GM12878 (cell line): ENCODE measurements around the gene TMPRSS6. TPM values are rescaled to one million over a fixed set of nuclear protein-coding genes. Genes with fewer than 3 reads are reported as not detected.

Experiments used
- ATAC-seq: fragments of 200-7000 bp; cut with Tn5 transposase; 3 replicates; pipeline ENCODE4 v1.9.1; 2020; ENCODE audit warnings: mild to moderate bottlenecking, moderate library complexity
- BruUV-seq: library from RNA; stranded (reverse); fragments of 400-500 nt; replicated peaks from 2 replicates; lab custom pipeline; 2021; lab: Mats Ljungman, UMichigan
- CTCF ChIA-PET: fragments of 300-600 bp; sonication (Branson Sonifier 250); formaldehyde crosslinking; extraction: SDS; loops from one replicate; lab custom pipeline; 2021; ENCODE audit warnings: inconsistent platforms; lab: Yijun Ruan, JAX
- POLR2A ChIA-PET: fragments of 350-600 bp; formaldehyde crosslinking; extraction: SDS; loops from one replicate; lab custom pipeline; 2021; ENCODE audit warnings: inconsistent platforms; lab: Charles Lee
- RAD21 ChIA-PET: fragments of 300-600 bp; sonication (Branson Sonifier 250); formaldehyde crosslinking; loops from one replicate; lab custom pipeline; 2023; ENCODE audit warnings: antibody characterized with exemption; ENCODE audit not compliant: unreplicated experiment; lab: Charles Lee
- SMC1A ChIA-PET: fragments of 300-600 bp; sonication (Branson Sonifier 250); formaldehyde crosslinking; loops from one replicate; lab custom pipeline; 2023; ENCODE audit not compliant: unreplicated experiment, uncharacterized antibody; lab: Charles Lee
- DNase-seq: peaks from one replicate; pipeline ENCODE4 v3.0.0-alpha.2; 2011; ENCODE audit warnings: low read depth, low spot score
- FAIRE-seq: peaks from 3 replicates; lab custom pipeline; 2011; peaks lifted over from hg19 to GRCh38; lab: Jason Lieb, UNC
- H2AFZ ChIP-seq: 2 replicates; pipeline ENCODE4 v1.6.0; 2011; ENCODE audit warnings: low read depth, low read length, control low read depth; ENCODE audit not compliant: control insufficient read depth
- H3K27ac ChIP-seq: 2 replicates; pipeline ENCODE4 v1.5.1; 2011; ENCODE audit warnings: control low read depth; ENCODE audit not compliant: control insufficient read depth, insufficient read depth
- H3K27me3 ChIP-seq, 2 experiments: replicated peaks in 1 of 2; 2 replicates each; pipeline versions ENCODE4 v1.6.0 to v1.6.1; 2011; ENCODE audit warnings: low read length in 1 of 2; ENCODE audit not compliant: control insufficient read depth in 2 of 2, insufficient read depth in 2 of 2
- H3K36me3 ChIP-seq, 2 experiments: 2 replicates each; pipeline ENCODE4 v1.5.1; 2011; ENCODE audit warnings: low read length in 1 of 2; ENCODE audit not compliant: control insufficient read depth in 2 of 2, insufficient read depth in 2 of 2
- H3K4me1 ChIP-seq: 2 replicates; pipeline ENCODE4 v1.6.1; 2011; ENCODE audit warnings: mild to moderate bottlenecking, low read length, moderate library complexity, mixed read lengths; ENCODE audit not compliant: control insufficient read depth, insufficient read depth
- H3K4me2 ChIP-seq: 2 replicates; pipeline ENCODE4 v1.6.0; 2011; ENCODE audit warnings: control low read depth; ENCODE audit not compliant: control insufficient read depth, insufficient read depth
- H3K4me3 ChIP-seq: fragments of 200-600 bp; sonication (generic); 2 replicates; pipeline ENCODE4 v1.5.1; 2016
- H3K79me2 ChIP-seq: 2 replicates; pipeline ENCODE4 v1.6.0; 2011; ENCODE audit warnings: low read length; ENCODE audit not compliant: control insufficient read depth, insufficient read depth
- H3K9ac ChIP-seq: 2 replicates; pipeline ENCODE4 v1.8.0; 2011; ENCODE audit warnings: low read length, control low read depth, mixed read lengths; ENCODE audit not compliant: control insufficient read depth, insufficient read depth
- H3K9me3 ChIP-seq: replicated peaks from 3 replicates; pipeline ENCODE4 v1.5.1; 2011; ENCODE audit warnings: mild to moderate bottlenecking, low read length; ENCODE audit not compliant: control insufficient read depth, insufficient read depth
- H4K20me1 ChIP-seq: 2 replicates; pipeline ENCODE4 v1.6.0; 2011; ENCODE audit not compliant: control insufficient read depth, insufficient read depth
- CHD4 ChIP-seq: fragments of 200-600 bp; sonication (generic); IDR thresholded peaks from 2 replicates; pipeline ENCODE4 v1.6.1; 2016; ENCODE audit warnings: mild to moderate bottlenecking
- CREM ChIP-seq: IDR thresholded peaks from 2 replicates; pipeline ENCODE4 v1.6.1; 2014; ENCODE audit warnings: antibody characterized with exemption, low read depth
- HCFC1 ChIP-seq: fragments of 150-350 bp; IDR thresholded peaks from 2 replicates; pipeline ENCODE4 v1.6.1; 2014; ENCODE audit warnings: low read length
- IKZF1 ChIP-seq: fragments of 450-650 bp; conservative IDR thresholded peaks from 2 replicates; pipeline ENCODE4 v1.6.1; 2017; ENCODE audit warnings: antibody characterized with exemption, mild to moderate bottlenecking
- MTA3 ChIP-seq: IDR thresholded peaks from 2 replicates; pipeline ENCODE4 v1.6.1; 2012; ENCODE audit warnings: low read length, inconsistent platforms, borderline replicate concordance
- SMAD1 ChIP-seq: fragments of 450-650 bp; IDR thresholded peaks from 2 replicates; pipeline ENCODE4 v1.6.1; 2018; ENCODE audit warnings: mild to moderate bottlenecking, low read depth; ENCODE audit not compliant: partially characterized antibody
- ZSCAN29 ChIP-seq: fragments of 450-650 bp; IDR thresholded peaks from 2 replicates; pipeline ENCODE4 v1.6.1; 2017; ENCODE audit warnings: mild to moderate bottlenecking, moderate library complexity
- WGBS: methylation state at CpG from one replicate; pipeline ENCODE4 v1.1.6; 2016; ENCODE audit warnings: low lambda C conversion rate; ENCODE audit not compliant: insufficient replicate concordance, insufficient coverage; ENCODE audit errors: missing lambda C conversion rate; 5-methylcytosine and 5-hydroxymethylcytosine counted together
- in situ Hi-C: fragments of 300-500 bp; cut with MboI; formaldehyde crosslinking; loops from 9 replicates; pipeline ENCODE4 v1.14.3; 2018; ENCODE audit warnings: mixed read lengths
- intact Hi-C: fragments of 100-400 bp; cut with micrococcal nuclease; formaldehyde crosslinking; loops from one replicate; pipeline ENCODE4 v1.14.2; 2022; ENCODE audit not compliant: unreplicated experiment
- polyA plus RNA-seq, 11 experiments: library from polyadenylated mRNA; depleted of rRNA in 4 of 11; unstranded in 6 of 11; stranded (reverse) in 5 of 11; fragments of >200 nt; fragmentation: Nextera tagmentation in 4 of 11; fragmentation: Illumina TruSeq in 1 of 11; extraction: Ambion mirVana in 4 of 11; extraction: Trizol in 1 of 11; gene quantifications; 1 replicate in 1 of 11; 2 replicates in 10 of 11; pipeline versions ENCODE4 v1.2.1 to v1.2.3, GENCODE V29; 2011 to 2016; ENCODE audit warnings: inconsistent platforms in 2 of 11, missing spikeins in 2 of 11, low read depth in 1 of 11
- total RNA-seq, 4 experiments: library from RNA; depleted of rRNA in 3 of 4; stranded (reverse); fragments of >200 nt in 3 of 4; fragmentation: Illumina TruSeq in 1 of 4; extraction: Trizol in 1 of 4; gene quantifications; 2 replicates each; pipeline versions ENCODE4 v1.2.1 to v1.2.3, GENCODE V29; 2013 to 2021
- TF ChIP-seq, protein P1 (sequence below): IDR thresholded peaks from 2 replicates; pipeline ENCODE4 v1.6.1; 2012; ENCODE audit warnings: low read depth, low read length, improper control_type of control experiment
- TF ChIP-seq, protein P2 (sequence below): fragments of 450-650 bp; IDR thresholded peaks from 2 replicates; pipeline ENCODE4 v1.6.1; 2017; ENCODE audit warnings: mild to moderate bottlenecking

The TMPRSS6 gene
- total and polyA plus RNA-seq, 10 of the 15 experiments (the other 5 are each of a cell fraction or from before 2014, with no cell fraction given) = 0.06 to 0.69 (median 0.19) TPM; not detected in 6

DNA sequence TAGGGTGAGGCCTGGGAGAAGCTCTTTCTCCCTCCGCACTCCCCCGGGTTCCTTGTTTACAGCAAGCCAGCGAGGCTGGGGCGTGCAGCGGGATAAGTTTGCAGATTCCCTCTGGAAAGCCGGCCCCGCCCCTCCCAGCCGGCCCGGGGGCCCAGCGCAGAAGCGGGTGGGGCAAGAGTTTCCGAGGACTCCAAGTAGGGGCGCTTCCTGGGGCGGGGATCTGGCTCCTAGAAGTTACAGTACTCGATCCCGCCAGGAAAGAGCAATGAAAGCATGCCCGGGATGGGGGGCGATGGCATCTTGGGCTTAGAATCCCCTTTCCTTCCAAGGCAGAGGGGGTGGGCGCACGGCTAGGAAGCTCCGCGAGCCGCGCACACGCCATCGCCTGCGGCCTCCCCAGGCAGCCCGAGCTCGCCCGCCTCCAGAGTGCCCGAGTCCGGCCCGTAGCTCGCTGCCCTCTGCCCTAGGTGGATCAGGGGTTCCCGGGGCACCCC lies 90.7 kb downstream of the TMPRSS6 start:
- peak overlapping the region; percentile 65 for H2AFZ ChIP-seq
- ChIA-PET POLR2A (interaction anchor here (0.5 to 1.2 kb wide), 2 partner anchors 242 to 887 kb away, joined by 3 to 4 read pairs; partner anchors contain the start of genes IFT27 and MICALL1), RAD21 (interaction anchor here (1.2 to 1.3 kb wide), 2 partner anchors 26 to 179 kb away, joined by 4 to 5 read pairs; no protein-coding TSS in a partner anchor), CTCF (interaction anchor here (0.6 to 5.5 kb wide), 4 partner anchors 14 to 839 kb away, joined by 3 to 39 read pairs (median 3); no protein-coding TSS in a partner anchor), SMC1A (no interaction called here)
- no peaks in the 10 kb centered on the region for H4K20me1 ChIP-seq
- BruUV-seq = TSS peak; percentile 66
- H3K27me3 ChIP-seq = no peaks in the 10 kb centered on the region
- H3K79me2 ChIP-seq = peaks cover 2% of the 10 kb centered on the region; the same call in 1 of the 2 replicates
- H3K4me1 ChIP-seq = peaks cover 8% of the 10 kb centered on the region
- H3K36me3 ChIP-seq = no peaks in the 10 kb centered on the region; a peak in 1 of 4 replicates
- intact Hi-C loops (no loop called here), in situ Hi-C loops (no loop called here)
- peak overlapping the region; percentile 89 for H3K4me2 ChIP-seq
- H3K4me3 ChIP-seq = peak overlapping the region; percentile 78
- no peaks in the 10 kb centered on the region for H3K9me3 ChIP-seq
- DNase-seq (no peak), FAIRE-seq (no peak)
- 12% methylated on average over 34 of the region's 35 CpGs for WGBS
- TF ChIP-seq ZSCAN29 = no peak
- TF ChIP-seq CHD4 = no peak
- no peak for TF ChIP-seq CREM
- no peak for TF ChIP-seq IKZF1
- no peak for TF ChIP-seq MTA3
- no peak for TF ChIP-seq HCFC1
- no peak for TF ChIP-seq SMAD1
- TF ChIP-seq, protein P1, sequence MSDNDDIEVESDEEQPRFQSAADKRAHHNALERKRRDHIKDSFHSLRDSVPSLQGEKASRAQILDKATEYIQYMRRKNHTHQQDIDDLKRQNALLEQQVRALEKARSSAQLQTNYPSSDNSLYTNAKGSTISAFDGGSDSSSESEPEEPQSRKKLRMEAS = no peak
- TF ChIP-seq, protein P2, sequence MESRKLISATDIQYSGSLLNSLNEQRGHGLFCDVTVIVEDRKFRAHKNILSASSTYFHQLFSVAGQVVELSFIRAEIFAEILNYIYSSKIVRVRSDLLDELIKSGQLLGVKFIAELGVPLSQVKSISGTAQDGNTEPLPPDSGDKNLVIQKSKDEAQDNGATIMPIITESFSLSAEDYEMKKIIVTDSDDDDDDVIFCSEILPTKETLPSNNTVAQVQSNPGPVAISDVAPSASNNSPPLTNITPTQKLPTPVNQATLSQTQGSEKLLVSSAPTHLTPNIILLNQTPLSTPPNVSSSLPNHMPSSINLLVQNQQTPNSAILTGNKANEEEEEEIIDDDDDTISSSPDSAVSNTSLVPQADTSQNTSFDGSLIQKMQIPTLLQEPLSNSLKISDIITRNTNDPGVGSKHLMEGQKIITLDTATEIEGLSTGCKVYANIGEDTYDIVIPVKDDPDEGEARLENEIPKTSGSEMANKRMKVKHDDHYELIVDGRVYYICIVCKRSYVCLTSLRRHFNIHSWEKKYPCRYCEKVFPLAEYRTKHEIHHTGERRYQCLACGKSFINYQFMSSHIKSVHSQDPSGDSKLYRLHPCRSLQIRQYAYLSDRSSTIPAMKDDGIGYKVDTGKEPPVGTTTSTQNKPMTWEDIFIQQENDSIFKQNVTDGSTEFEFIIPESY = no peak
- TF ChIP-seq, all 136 proteins: peak for 0
- H3K9ac ChIP-seq = peak overlapping the region; percentile 74
- ATAC-seq = peak; percentile 41
- peak overlapping the region; percentile 58 for H3K27ac ChIP-seq
